Central memory CD8-positive, alpha-beta T cell (primary cell): ENCODE measurements around the gene ITGB3.
A peak's percentile ranks its signal among the peaks of the same experiment; 100 is the strongest.

Experiments
- ATAC-seq: fragments of 150-1000 bp; cut with Tn5 transposase; replicated peaks from 2 replicates; pipeline ENCODE4 v1.10.0; 2022; ENCODE audit warnings: mild to moderate bottlenecking, moderate FRiP score, moderate number of reproducible peaks; ENCODE audit not compliant: poor library complexity, severe bottlenecking; ENCODE audit errors: extremely low read depth
- DNase-seq, 2 donors: peaks; one replicate each; pipeline ENCODE4 v3.0.0; 2021; ENCODE audit warnings: low spot score in 2 of 2
- H3K27ac Mint-ChIP-seq: one replicate; pipeline ENCODE4 v1.8.0; 2022; ENCODE audit warnings: low read depth, mild to moderate bottlenecking, moderate library complexity, mixed read lengths
- H3K27me3 Mint-ChIP-seq: one replicate; pipeline ENCODE4 v1.8.0; 2022; ENCODE audit warnings: mixed read lengths
- H3K36me3 Mint-ChIP-seq: one replicate; pipeline ENCODE4 v1.8.0; 2022; ENCODE audit warnings: mild to moderate bottlenecking, moderate library complexity, mixed read lengths; ENCODE audit not compliant: insufficient read depth
- H3K4me1 Mint-ChIP-seq: one replicate; pipeline ENCODE4 v1.8.0; 2022; ENCODE audit warnings: mixed read lengths
- H3K4me3 Mint-ChIP-seq: one replicate; pipeline ENCODE4 v1.8.0; 2022; ENCODE audit warnings: mild to moderate bottlenecking, moderate library complexity, mixed read lengths
- H3K9me3 Mint-ChIP-seq: one replicate; pipeline ENCODE4 v1.8.0; 2022; ENCODE audit warnings: mixed read lengths

ITGB3 gene

DNA sequence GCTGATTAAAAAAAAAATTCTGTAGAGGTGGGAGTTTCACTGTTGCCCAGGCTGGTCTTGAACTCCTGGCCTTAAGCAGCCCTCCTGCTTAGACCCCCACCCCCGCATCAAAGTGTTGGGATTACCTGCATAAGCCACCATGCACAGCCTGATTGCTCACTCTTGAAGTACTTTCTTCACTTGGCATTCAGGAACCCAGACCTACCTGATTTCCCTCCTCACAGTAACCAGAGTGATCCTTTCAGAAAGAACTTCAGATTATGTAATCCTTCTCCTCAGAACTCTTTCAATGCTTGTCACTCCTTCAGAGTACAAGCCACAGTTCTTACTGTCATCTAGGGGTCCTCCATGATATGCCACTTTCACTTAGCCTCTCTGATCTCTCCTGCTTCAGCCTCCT is 71.5 kb downstream of the ITGB3 start:
- peaks cover 17% of the 10 kb centered on the region for H3K36me3 Mint-ChIP-seq

DNA sequence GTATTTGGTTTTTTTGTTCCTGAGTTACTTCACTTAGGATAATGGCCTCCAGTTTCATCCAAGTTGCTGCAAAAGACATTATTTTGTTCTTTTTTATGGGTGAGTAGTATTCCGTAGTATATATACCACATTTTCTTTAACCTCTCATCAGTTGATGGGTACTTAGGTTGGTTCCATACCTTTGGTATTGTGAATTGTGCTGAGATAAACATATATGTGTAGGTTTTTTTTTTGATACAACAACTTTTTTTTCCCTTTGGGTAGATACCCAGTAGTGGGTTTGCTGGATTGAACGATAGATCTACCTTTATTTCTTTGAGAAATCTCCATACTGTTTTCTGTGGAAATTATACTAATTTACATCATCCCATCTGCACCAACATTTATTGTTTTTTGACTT is 76.9 kb downstream of the ITGB3 start:
- no peak for DNase-seq
- Mint-ChIP-seq H3K9me3 (no peaks in the 10 kb centered on the region), H3K27me3 (no peaks in the 10 kb centered on the region), H3K4me3 (no peak overlapping the region), H3K27ac (no peak overlapping the region), H3K36me3 (peaks cover 3% of the 10 kb centered on the region), H3K4me1 (peaks cover 1% of the 10 kb centered on the region)
- no peak for ATAC-seq

More for the DNA sequence above, 71.5 kb downstream of the ITGB3 start:
- Mint-ChIP-seq H3K9me3 (no peaks in the 10 kb centered on the region), H3K27me3 (no peaks in the 10 kb centered on the region), H3K4me1 (peaks cover 26% of the 10 kb centered on the region), H3K4me3 (peak overlapping the region; percentile 98), H3K27ac (peak overlapping the region; percentile 93)
- ATAC-seq (no peak), DNase-seq (no peak)

DNA sequence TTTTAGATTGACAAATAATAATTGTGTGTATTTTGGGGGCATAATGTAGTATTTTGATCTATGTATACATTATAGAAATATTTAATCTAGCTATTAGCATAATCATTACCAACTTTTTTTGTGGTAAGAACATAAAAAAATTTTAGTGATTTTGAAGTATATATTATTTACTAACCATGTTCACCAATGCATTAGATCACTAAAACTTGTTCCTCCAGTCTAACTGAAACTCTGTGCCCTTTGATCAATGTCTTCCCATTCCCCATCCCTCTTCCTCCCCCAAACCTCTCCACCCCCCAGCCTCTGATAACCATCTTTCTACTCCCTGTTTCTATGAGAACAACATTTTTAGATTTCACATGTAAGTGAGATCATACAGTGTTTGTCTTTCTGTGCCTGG is 78.7 kb downstream of the ITGB3 start:
- DNase-seq (no peak), ATAC-seq (no peak)
- Mint-ChIP-seq H3K36me3 (peaks cover 6% of the 10 kb centered on the region), H3K27ac (no peak overlapping the region), H3K4me1 (no peaks in the 10 kb centered on the region), H3K9me3 (no peaks in the 10 kb centered on the region), H3K27me3 (no peaks in the 10 kb centered on the region), H3K4me3 (no peak overlapping the region)

DNA sequence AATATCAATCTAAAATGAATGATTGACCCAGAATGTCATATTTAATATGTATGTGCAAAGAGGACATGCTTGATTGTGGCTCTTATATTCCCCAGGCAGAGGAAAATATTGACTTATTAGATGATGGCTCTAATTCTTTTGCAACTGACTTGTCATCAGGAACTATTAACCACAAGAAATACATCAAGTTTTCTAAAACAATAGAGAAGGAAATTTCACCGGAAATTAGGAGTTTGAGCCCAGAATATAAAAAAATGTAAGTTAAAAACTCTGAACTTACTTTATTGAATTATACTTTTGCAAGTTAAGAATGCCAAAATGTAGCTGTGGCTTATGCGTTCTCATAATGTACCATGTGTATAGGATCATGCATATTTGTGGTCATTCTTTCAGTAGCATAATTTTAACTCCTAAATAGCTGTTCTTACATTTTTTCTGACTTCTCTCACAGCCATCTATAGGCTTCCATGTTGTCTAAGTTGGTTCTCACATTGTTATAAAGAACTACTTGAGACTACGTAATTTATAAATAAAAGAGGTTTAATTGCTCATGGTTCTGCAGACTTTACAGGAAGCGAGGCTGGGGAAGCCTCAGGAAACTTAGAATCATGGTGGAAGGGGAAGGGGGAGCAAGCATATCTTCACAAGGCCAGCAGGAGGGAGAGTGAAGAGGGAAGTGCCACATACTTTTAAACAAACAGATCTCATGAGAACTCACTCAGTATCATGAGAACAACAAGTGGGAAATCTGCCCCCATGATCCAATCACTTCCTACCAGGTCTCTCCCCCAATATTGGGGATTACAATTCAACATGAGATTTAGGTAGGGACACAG is 81.7 kb downstream of the ITGB3 start:
- no peaks in the 10 kb centered on the region for H3K4me1 Mint-ChIP-seq
- DNase-seq (no peak), ATAC-seq (no peak)
- H3K4me3 Mint-ChIP-seq = no peak overlapping the region
- no peaks in the 10 kb centered on the region for H3K27me3 Mint-ChIP-seq
- H3K9me3 Mint-ChIP-seq = no peaks in the 10 kb centered on the region
- peaks cover 9% of the 10 kb centered on the region for H3K36me3 Mint-ChIP-seq
- no peak overlapping the region for H3K27ac Mint-ChIP-seq

DNA sequence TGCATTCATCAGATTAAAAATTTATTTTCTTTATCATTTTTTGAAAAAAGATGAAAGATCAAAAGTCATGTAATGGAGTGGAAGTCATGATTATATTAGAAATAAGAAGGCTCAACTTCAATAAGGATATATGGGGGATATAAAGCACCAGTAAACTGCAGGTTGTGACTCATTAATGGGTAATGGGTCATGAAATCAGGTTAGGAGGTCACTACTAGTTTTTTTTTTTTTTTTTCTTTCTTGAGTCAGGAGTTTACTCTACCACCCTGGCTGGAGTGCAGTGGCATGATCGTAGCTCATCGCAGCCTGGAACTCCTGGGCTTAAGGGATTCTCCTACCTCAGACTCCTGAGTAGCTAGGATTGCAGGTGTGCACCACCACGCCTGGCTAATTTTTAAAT is 84.4 kb downstream of the ITGB3 start:
- Mint-ChIP-seq H3K27ac (no peak overlapping the region), H3K4me3 (no peak overlapping the region), H3K4me1 (no peaks in the 10 kb centered on the region), H3K9me3 (no peaks in the 10 kb centered on the region), H3K27me3 (no peaks in the 10 kb centered on the region), H3K36me3 (peaks cover 8% of the 10 kb centered on the region)
- ATAC-seq (no peak), DNase-seq (no peak)

DNA sequence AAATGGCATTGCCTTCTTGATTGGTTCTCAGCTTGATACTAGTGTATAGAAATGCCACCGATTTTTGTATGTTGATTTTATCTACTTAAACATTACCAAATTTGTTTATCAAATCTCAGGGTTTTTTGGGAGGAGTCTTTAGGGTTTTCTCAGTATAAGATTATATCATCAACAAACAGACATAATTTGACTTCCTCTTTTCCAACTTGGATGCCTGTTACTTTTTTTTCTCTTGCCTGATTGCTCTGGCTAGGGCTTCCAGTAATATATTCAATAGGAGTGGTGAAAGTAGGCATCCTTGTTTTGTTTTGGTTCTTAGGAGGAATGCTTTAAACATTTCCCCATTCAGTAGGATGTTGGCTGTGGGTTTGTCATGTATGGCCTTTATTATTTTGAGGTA is 99.2 kb downstream of the ITGB3 start:
- Mint-ChIP-seq H3K4me3 (no peak overlapping the region), H3K4me1 (no peaks in the 10 kb centered on the region), H3K36me3 (no peaks in the 10 kb centered on the region), H3K27me3 (no peaks in the 10 kb centered on the region), H3K9me3 (no peaks in the 10 kb centered on the region), H3K27ac (no peak overlapping the region)
- ATAC-seq (no peak), DNase-seq (no peak)

DNA sequence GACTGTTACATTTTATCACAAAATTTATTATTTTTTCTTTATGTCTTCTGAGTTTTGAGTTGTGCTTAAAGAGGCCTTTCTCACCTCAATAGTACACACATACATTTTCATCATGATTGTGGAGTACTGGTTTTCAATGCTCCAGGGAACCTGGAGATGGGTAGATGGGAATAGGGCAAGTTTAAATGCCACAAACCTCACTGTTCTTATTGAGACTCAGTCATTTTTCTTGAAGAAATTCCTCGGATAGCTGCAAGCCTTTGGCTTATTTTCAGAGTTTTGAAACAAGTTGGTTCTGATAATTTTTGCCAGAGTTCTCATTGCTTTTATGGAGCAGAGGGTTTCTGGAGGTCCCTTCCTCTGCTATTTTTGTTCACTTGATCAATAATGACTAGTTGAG is 105.0 kb downstream of the ITGB3 start:
- Mint-ChIP-seq H3K4me1 (no peaks in the 10 kb centered on the region), H3K4me3 (no peak overlapping the region), H3K9me3 (no peaks in the 10 kb centered on the region), H3K27me3 (no peaks in the 10 kb centered on the region), H3K36me3 (no peaks in the 10 kb centered on the region), H3K27ac (no peak overlapping the region)
- ATAC-seq (no peak), DNase-seq (no peak)
